Spleen (tissue), 13 donors: Measurements from ENCODE around the gene ZNF10. TPM values are rescaled to one million over a fixed set of nuclear protein-coding genes. Genes with fewer than 3 reads are reported as not detected.

Source experiments
- DNase-seq: peaks from one replicate; pipeline ENCODE4 v3.0.0-alpha.2; 2020
- H3K27ac ChIP-seq, 8 donors: fragments of 200-600 bp; sonication (generic) in 7 of 8; 1 replicate in 4 of 8; 2 replicates in 4 of 8; pipeline versions ENCODE4 v1.5.0 to v1.8.0; 2016 to 2021; ENCODE audit warnings: inconsistent platforms in 4 of 8, mild to moderate bottlenecking in 4 of 8, moderate library complexity in 1 of 8
- H3K27me3 ChIP-seq, 7 donors: fragments of 200-600 bp; sonication (generic) in 6 of 7; replicated peaks in 1 of 7; 1 replicate in 4 of 7; 2 replicates in 3 of 7; pipeline versions ENCODE4 v1.5.0 to v1.8.0; 2016 to 2021; ENCODE audit warnings: inconsistent platforms in 3 of 7, mild to moderate bottlenecking in 1 of 7
- H3K36me3 ChIP-seq, 6 donors: fragments of 200-600 bp; sonication (generic) in 5 of 6; 1 replicate in 4 of 6; 2 replicates in 2 of 6; pipeline versions ENCODE4 v1.5.0 to v1.8.0; 2016 to 2021; ENCODE audit warnings: inconsistent platforms in 2 of 6
- H3K4me1 ChIP-seq, 6 donors: fragments of 200-600 bp; sonication (generic) in 5 of 6; 1 replicate in 3 of 6; 2 replicates in 3 of 6; pipeline versions ENCODE4 v1.5.0 to v1.8.0; 2016 to 2021; ENCODE audit warnings: inconsistent platforms in 3 of 6
- H3K4me3 ChIP-seq, 8 donors: fragments of 200-600 bp; sonication (generic) in 7 of 8; 1 replicate in 4 of 8; 2 replicates in 4 of 8; pipeline versions ENCODE4 v1.5.0 to v1.8.0; 2016 to 2021; ENCODE audit warnings: inconsistent platforms in 4 of 8, mild to moderate bottlenecking in 4 of 8, moderate library complexity in 2 of 8
- H3K9me3 ChIP-seq, 8 donors: fragments of 200-600 bp; sonication (generic) in 7 of 8; 1 replicate in 4 of 8; 2 replicates in 4 of 8; pipeline versions ENCODE4 v1.5.0 to v1.8.0; 2016 to 2021; ENCODE audit warnings: inconsistent platforms in 4 of 8
- CTCF ChIP-seq, 11 experiments: fragments of 200-600 bp in 7 of 11; fragments of 450-650 bp in 4 of 11; sonication (generic) in 4 of 11; IDR thresholded peaks in 8 of 11; conservative IDR thresholded peaks in 3 of 11; 1 replicate in 7 of 11; 2 replicates in 4 of 11; pipeline versions ENCODE4 v1.4.0 to v1.8.0; 2016 to 2021; ENCODE audit warnings: antibody characterized with exemption in 11 of 11, inconsistent platforms in 4 of 11, mild to moderate bottlenecking in 1 of 11
- POLR2A ChIP-seq, 3 donors: fragments of 450-650 bp; IDR thresholded peaks; one replicate each; pipeline ENCODE4 v1.5.1; 2017; ENCODE audit warnings: antibody characterized with exemption in 3 of 3, mild to moderate bottlenecking in 1 of 3
- POLR2AphosphoS5 ChIP-seq, 3 donors: sonication (generic); formaldehyde crosslinking; IDR thresholded peaks; one replicate each; pipeline ENCODE4 v1.5.1; 2017; ENCODE audit warnings: antibody characterized with exemption in 3 of 3
- WGBS, 5 donors: extraction: QIAGEN DNeasy Blood & Tissue Kit in 3 of 5; methylation state at CpG; one replicate each; pipeline versions ENCODE4 v1.1.5 to v1.1.7; 2013 to 2018; 5-methylcytosine and 5-hydroxymethylcytosine counted together
- intact Hi-C: fragments of 100-400 bp; cut with DNase I; formaldehyde crosslinking; loops from one replicate; pipeline ENCODE4 v1.15.0; 2023; ENCODE audit warnings: low total_unique reads
- long read RNA-seq, 2 donors: transcript quantifications; one replicate each; lab custom pipeline, GENCODE V29; 2026
- polyA plus RNA-seq, 3 donors: library from polyadenylated mRNA; stranded (reverse); fragments of 200-250 nt; gene quantifications; one replicate each; pipeline ENCODE4 v1.2.1, GENCODE V29; 2013
- total RNA-seq, 7 donors: library from RNA; depleted of rRNA in 3 of 7; stranded (reverse); fragments of >200 nt in 3 of 7; fragmentation: NEBNext Ultra II Directional in 4 of 7; extraction: Animal tissue kit (Norgen Biotek cat#: 25700) in 4 of 7; gene quantifications; one replicate each; pipeline versions ENCODE4 v1.1.0 to v1.2.1, GENCODE V29; 2016 to 2021
- donor health status: healthy with polysubstance abuse.
- donor health status: DM: no; HTN: no; CAD: no; lungs with moderate emphysema.
- donor health status: DM: no; HTN: no; CAD: no.
- donor health status: Bipolar disorder and iron deficiency.
- donor health status: healthy.
- donor health status: DM: no; HTN: no; CAD: no.
- donor health status: DM: yes; HTN: yes; CAD: no.

Gene ZNF10
- total RNA-seq (10 to 100 TPM in 3 of 7 donors, 1 to 10 TPM in 4; 7.7 to 22.1 (median 9.3) TPM), polyA plus RNA-seq (1 to 10 TPM; 3.3 to 4.9 (median 4.3) TPM)
- long read RNA-seq, donor 1, result 0 reads
- long read RNA-seq, donor 2, partial matches to known transcripts, result 0 of 1 reads
- long read RNA-seq, donor 2, other reads (novel, unspliced or antisense), result 0 of 1 reads

- intact Hi-C loops, result loop anchor here (5.0 kb wide), 1 partner anchor 48 kb away; the partner anchor contains the start of gene ZNF140
- 0 to 1% (median 0%) methylated on average over 27 to 87 of the region's 87 CpGs for WGBS, 5 donors
- peaks cover 5 to 71% (median 29%) of the 10 kb centered on the region in 6 donors for H3K36me3 ChIP-seq
- DNase-seq, result peak; percentile 99
- peak in 4 of 11 experiments; percentile 8 to 25 (median 18) for TF ChIP-seq CTCF (IDR thresholded peaks at IDR 0.05 in 8 of 11, conservative IDR thresholded peaks at IDR 0.05 in 3 of 11)
- TF ChIP-seq POLR2AphosphoS5 (IDR thresholded peaks at IDR 0.05), result peak; percentile 96 to 98 (median 97)
- peak; percentile 13 to 73 (median 69) for TF ChIP-seq POLR2A (IDR thresholded peaks at IDR 0.05)
- H3K4me3 ChIP-seq, result peak within 1 kb of the TSS; percentile 59 to 91 (median 76)
- no peaks in the 10 kb centered on the region for H3K27me3 ChIP-seq
- peaks cover 16 to 85% (median 79%) of the 10 kb centered on the region in 8 donors for H3K9me3 ChIP-seq
- peaks cover 0 to 25% (median 14%) of the 10 kb centered on the region in 6 donors for H3K4me1 ChIP-seq
- H3K27ac ChIP-seq, result peak within 1 kb of the TSS; percentile 94 to 100 (median 99)
Observed at GRCh38 chr12:133130038-133130807, at the start of gene ZNF10, which contains the start of gene ZNF891. Gene ZNF10, plus strand, starts transcription at chr12:133130627. Its CDS starts 13,866 bp downstream, at chr12:133144493. Gene ZNF891, minus strand, starts transcription at chr12:133130274. Its CDS starts 8,356 bp downstream, at chr12:133121918.

- WGBS, 5 donors, result 27 to 33% (median 30%) methylated on average over 17 of the region's 17 CpGs
Observed at GRCh38 chr12:133081159-133081780, 49.2 kb upstream of the ZNF10 start.

GRCh38 chr12:133083345-133083744 is 47.1 kb upstream of the ZNF10 start:
- WGBS, 5 donors, result 93 to 97% (median 94%) methylated on average over 6 of the region's 6 CpGs
- no peak for DNase-seq
- peaks cover 0 to 23% (median 15%) of the 10 kb centered on the region in 6 donors for H3K4me1 ChIP-seq
- intact Hi-C loops, result loop anchor here (5.0 kb wide), 1 partner anchor 49 kb away; the partner anchor contains the start of genes ZNF10 and ZNF891
- no peak overlapping the region for H3K4me3 ChIP-seq
- H3K9me3 ChIP-seq, result peaks cover 43 to 87% (median 84%) of the 10 kb centered on the region in 8 donors
- H3K36me3 ChIP-seq, result peaks cover 36 to 75% (median 62%) of the 10 kb centered on the region in 6 donors
- H3K27ac ChIP-seq, result no peak overlapping the region
- TF ChIP-seq POLR2AphosphoS5 (IDR thresholded peaks at IDR 0.05) (no peak), POLR2A (IDR thresholded peaks at IDR 0.05) (no peak), CTCF (IDR thresholded peaks at IDR 0.05 in 8 of 11, conservative IDR thresholded peaks at IDR 0.05 in 3 of 11) (no peak)
- no peaks in the 10 kb centered on the region for H3K27me3 ChIP-seq

More at GRCh38 chr12:133081159-133081780, 49.2 kb upstream of the ZNF10 start:
- peaks cover 40 to 87% (median 84%) of the 10 kb centered on the region in 8 donors for H3K9me3 ChIP-seq
- peak overlapping the region; percentile 94 to 99 (median 98) for H3K27ac ChIP-seq
- no peaks in the 10 kb centered on the region for H3K27me3 ChIP-seq
- H3K4me1 ChIP-seq, result peaks cover 0 to 23% (median 15%) of the 10 kb centered on the region in 6 donors
- DNase-seq, result peak; percentile 73
- peak overlapping the region; percentile 46 to 82 (median 65) for H3K4me3 ChIP-seq
- intact Hi-C loops, result loop anchor here (5.0 kb wide), 1 partner anchor 51 kb away; the partner anchor contains the start of genes ZNF10 and ZNF891
- peaks cover 27 to 54% (median 42%) of the 10 kb centered on the region in 6 donors for H3K36me3 ChIP-seq
- TF ChIP-seq POLR2A (IDR thresholded peaks at IDR 0.05) (no peak), CTCF (IDR thresholded peaks at IDR 0.05 in 8 of 11, conservative IDR thresholded peaks at IDR 0.05 in 3 of 11) (no peak), POLR2AphosphoS5 (IDR thresholded peaks at IDR 0.05) (no peak)
